Endothelial cell of umbilical vein (primary cell): ENCODE data around the gene OSGEPL1. TPM values are rescaled to one million over a fixed set of nuclear protein-coding genes. Genes with fewer than 3 reads are reported as not detected.

Experiments
- BruUV-seq: library from RNA; stranded (reverse); fragments of 400-500 nt; replicated peaks from 2 replicates; lab custom pipeline; 2021; lab: Mats Ljungman, UMichigan
- CTCF ChIA-PET: fragments of 300-600, 350-600 bp; sonication (Branson Sonifier 250); formaldehyde crosslinking; loops from one replicate; lab custom pipeline; 2021; ENCODE audit warnings: antibody characterized with exemption, inconsistent platforms; lab: Charles Lee
- POLR2A ChIA-PET: fragments of 300-600, 350-600 bp; sonication (Branson Sonifier 250); formaldehyde crosslinking; loops from one replicate; lab custom pipeline; 2021; ENCODE audit warnings: antibody characterized with exemption, inconsistent platforms; lab: Charles Lee
- DNase-seq: peaks from one replicate; pipeline ENCODE4 v3.0.0-alpha.2; 2011; ENCODE audit warnings: low read depth, low spot score
- FAIRE-seq: peaks from 2 replicates; lab custom pipeline; 2011; peaks lifted over from hg19 to GRCh38; lab: Jason Lieb, UNC
- H2AFZ ChIP-seq: 2 replicates; pipeline ENCODE4 v1.6.0; 2012; ENCODE audit warnings: low read depth, low read length, control low read depth, inconsistent platforms
- H3K27ac ChIP-seq: 2 replicates; pipeline ENCODE4 v1.5.1; 2011; ENCODE audit warnings: low read depth, mild to moderate bottlenecking, control low read depth, low read length, moderate library complexity; ENCODE audit not compliant: insufficient read depth
- H3K27me3 ChIP-seq, 2 experiments: 2 replicates each; pipeline versions ENCODE4 v1.6.0 to v1.6.1; 2011; ENCODE audit warnings: low read length in 2 of 2, mixed read lengths in 1 of 2; ENCODE audit not compliant: control insufficient read depth in 2 of 2, insufficient read depth in 2 of 2
- H3K36me3 ChIP-seq, 2 experiments: 2 replicates in 1 of 2; 3 replicates in 1 of 2; pipeline ENCODE4 v1.5.1; 2011; ENCODE audit warnings: low read length in 2 of 2, mild to moderate bottlenecking in 1 of 2, moderate library complexity in 1 of 2; ENCODE audit not compliant: control insufficient read depth in 2 of 2, insufficient read depth in 2 of 2; ENCODE audit errors: extremely low read depth in 1 of 2
- H3K4me1 ChIP-seq: 3 replicates; pipeline ENCODE4 v1.5.1; 2011; ENCODE audit warnings: mild to moderate bottlenecking, low read length; ENCODE audit not compliant: control insufficient read depth, insufficient read depth; ENCODE audit errors: extremely low read depth
- H3K4me2 ChIP-seq: 2 replicates; pipeline ENCODE4 v1.6.1; 2011; ENCODE audit warnings: low read length, control low read depth, mixed read lengths; ENCODE audit not compliant: insufficient read depth
- H3K4me3 ChIP-seq, 3 experiments: fragments of 200-600 bp in 1 of 3; sonication (generic), shearing (Covaris generic) in 1 of 3; replicated peaks in 1 of 3; 2 replicates each; pipeline ENCODE4 v1.5.1; 2011 to 2016; ENCODE audit warnings: control low read depth in 3 of 3, low read length in 3 of 3, mild to moderate bottlenecking in 2 of 3, inconsistent platforms in 1 of 3, low read depth in 1 of 3, moderate library complexity in 1 of 3; ENCODE audit not compliant: insufficient read depth in 1 of 3
- H3K79me2 ChIP-seq: 2 replicates; pipeline ENCODE4 v1.6.0; 2012; ENCODE audit warnings: low read length, inconsistent platforms; ENCODE audit not compliant: control insufficient read depth, insufficient read depth
- H3K9ac ChIP-seq: replicated peaks from 2 replicates; pipeline ENCODE3; 2011; ENCODE audit warnings: low read length, control low read depth; ENCODE audit not compliant: insufficient read depth; ENCODE audit errors: extremely low read depth
- H3K9me1 ChIP-seq: replicated peaks from 3 replicates; pipeline ENCODE4 v1.6.0; 2011; ENCODE audit warnings: mild to moderate bottlenecking, low read length; ENCODE audit not compliant: control insufficient read depth, insufficient read depth; ENCODE audit errors: extremely low read depth
- H3K9me3 ChIP-seq: replicated peaks from 2 replicates; pipeline ENCODE4 v1.5.1; 2012; ENCODE audit warnings: low read length, inconsistent platforms; ENCODE audit not compliant: control insufficient read depth, insufficient read depth
- H4K20me1 ChIP-seq: replicated peaks from 2 replicates; pipeline ENCODE3; 2011; ENCODE audit warnings: mild to moderate bottlenecking, low read length; ENCODE audit not compliant: control insufficient read depth, insufficient read depth; ENCODE audit errors: extremely low read depth
- CTCF ChIP-seq, 2 donors: IDR thresholded peaks; 1 replicate in 1 of 2; 2 replicates in 1 of 2; pipeline ENCODE4 v1.5.1; 2011; ENCODE audit warnings: low read length in 2 of 2, mild to moderate bottlenecking in 2 of 2, moderate library complexity in 2 of 2, control low read depth in 1 of 2, inconsistent platforms in 1 of 2, low read depth in 1 of 2; ENCODE audit not compliant: insufficient read depth in 1 of 2; ENCODE audit errors: extremely low read depth in 1 of 2
- GATA2 ChIP-seq: IDR thresholded peaks from 2 replicates; pipeline ENCODE4 v1.7.0; 2011; ENCODE audit warnings: low read depth, mild to moderate bottlenecking, moderate library complexity, mixed read lengths, low read length; ENCODE audit not compliant: insufficient read length, insufficient read depth
- dilution Hi-C: fragments of 300-500 bp; cut with MboI; formaldehyde crosslinking; loops from one replicate; pipeline ENCODE4 v1.15.0; 2019; ENCODE audit warnings: low sequenced_read_pairs; ENCODE audit not compliant: extremely low pct_ligation_motif_present
- intact Hi-C: fragments of 100-400 bp; cut with micrococcal nuclease; formaldehyde crosslinking; loops from one replicate; pipeline ENCODE4 v1.10.0; 2022
- polyA plus RNA-seq, 4 experiments: library from polyadenylated mRNA; depleted of rRNA in 3 of 4; stranded (reverse) in 3 of 4; unstranded in 1 of 4; fragments of >200 nt; gene quantifications; 2 replicates each; pipeline versions ENCODE4 v1.2.1 to v1.2.3, GENCODE V29; 2011 to 2012; ENCODE audit warnings: missing spikeins in 1 of 4
- total RNA-seq: library from RNA; stranded (reverse); gene quantifications from 2 replicates; pipeline ENCODE4 v1.2.3, GENCODE V29; 2021

OSGEPL1 gene
- total and polyA plus RNA-seq, 2 donors (not counting 3 experiments of a cell fraction or from before 2014, with no cell fraction given) = 2.7 to 5.9 TPM

GRCh38 chr2:189698020-189698887 is 64.3 kb downstream of the OSGEPL1 start:
- Histone ChIP-seq H2AFZ (no peak overlapping the region), H3K27me3 (no peaks in the 10 kb centered on the region), H3K4me3 (no peak overlapping the region), H3K27ac (no peak overlapping the region), H3K9me3 (no peaks in the 10 kb centered on the region), H3K36me3 (no peaks in the 10 kb centered on the region), H4K20me1 (no peaks in the 10 kb centered on the region), H3K79me2 (no peaks in the 10 kb centered on the region), H3K4me1 (no peaks in the 10 kb centered on the region), H3K4me2 (no peak overlapping the region), H3K9ac (no peak overlapping the region), H3K9me1 (no peaks in the 10 kb centered on the region)
- intact Hi-C loops (loop anchor here (1.0 kb wide), 2 partner anchors 24 to 37 kb away; partner anchors contain the start of genes ANKAR and ASNSD1), dilution Hi-C loops (no loop called here)
- POLR2A ChIA-PET = no interaction called here
- CTCF ChIA-PET = interaction anchor here (0.7 to 1.7 kb wide), 7 partner anchors 17 to 376 kb away, joined by 3 to 23 read pairs (median 6); partner anchors contain the start of genes ANKAR and ASNSD1
- no TSS peak for BruUV-seq
- FAIRE-seq (no peak), DNase-seq (peak; percentile 60)
- TF ChIP-seq CTCF (IDR thresholded peaks at IDR 0.05; ENCODE audit: extremely low read depth in 1 of 2, insufficient read depth in 1 of 2, low read depth in 1 of 2, low read length in 2 of 2) = peak; percentile 13 to 33
- no peak for TF ChIP-seq GATA2

Other genes starting within 250 kb of the OSGEPL1 start
- 5.7 and 8.5 TPM in 2 replicates for gene SLC40A1, start 182.0 kb downstream of the OSGEPL1 start, total RNA-seq
- 12.2 and 15.1 TPM in 2 replicates for gene SLC40A1, start 182.0 kb downstream of the OSGEPL1 start, polyA plus RNA-seq
- 39.5 and 41.9 TPM in 2 replicates for gene ASNSD1, start 101.3 kb downstream of the OSGEPL1 start, total RNA-seq
- 9.7 and 15.8 TPM in 2 replicates for gene ASNSD1, start 101.3 kb downstream of the OSGEPL1 start, polyA plus RNA-seq
- 4.3 and 4.5 TPM in 2 replicates for gene ANKAR, start 88.1 kb downstream of the OSGEPL1 start, total RNA-seq
- 1.0 and 1.3 TPM in 2 replicates for gene ANKAR, start 88.1 kb downstream of the OSGEPL1 start, polyA plus RNA-seq
- gene ORMDL1, start 21.5 kb upstream of the OSGEPL1 start, total RNA-seq = 58.0 and 63.3 TPM in 2 replicates
- 51.7 and 54.5 TPM in 2 replicates for gene ORMDL1, start 21.5 kb upstream of the OSGEPL1 start, polyA plus RNA-seq
- gene PMS1, start 21.7 kb upstream of the OSGEPL1 start, total RNA-seq = 27.8 and 28.4 TPM in 2 replicates
- 4.9 and 6.6 TPM in 2 replicates for gene PMS1, start 21.7 kb upstream of the OSGEPL1 start, polyA plus RNA-seq